Measurements from ENCODE around the gene ZNHIT3.

DNA sequence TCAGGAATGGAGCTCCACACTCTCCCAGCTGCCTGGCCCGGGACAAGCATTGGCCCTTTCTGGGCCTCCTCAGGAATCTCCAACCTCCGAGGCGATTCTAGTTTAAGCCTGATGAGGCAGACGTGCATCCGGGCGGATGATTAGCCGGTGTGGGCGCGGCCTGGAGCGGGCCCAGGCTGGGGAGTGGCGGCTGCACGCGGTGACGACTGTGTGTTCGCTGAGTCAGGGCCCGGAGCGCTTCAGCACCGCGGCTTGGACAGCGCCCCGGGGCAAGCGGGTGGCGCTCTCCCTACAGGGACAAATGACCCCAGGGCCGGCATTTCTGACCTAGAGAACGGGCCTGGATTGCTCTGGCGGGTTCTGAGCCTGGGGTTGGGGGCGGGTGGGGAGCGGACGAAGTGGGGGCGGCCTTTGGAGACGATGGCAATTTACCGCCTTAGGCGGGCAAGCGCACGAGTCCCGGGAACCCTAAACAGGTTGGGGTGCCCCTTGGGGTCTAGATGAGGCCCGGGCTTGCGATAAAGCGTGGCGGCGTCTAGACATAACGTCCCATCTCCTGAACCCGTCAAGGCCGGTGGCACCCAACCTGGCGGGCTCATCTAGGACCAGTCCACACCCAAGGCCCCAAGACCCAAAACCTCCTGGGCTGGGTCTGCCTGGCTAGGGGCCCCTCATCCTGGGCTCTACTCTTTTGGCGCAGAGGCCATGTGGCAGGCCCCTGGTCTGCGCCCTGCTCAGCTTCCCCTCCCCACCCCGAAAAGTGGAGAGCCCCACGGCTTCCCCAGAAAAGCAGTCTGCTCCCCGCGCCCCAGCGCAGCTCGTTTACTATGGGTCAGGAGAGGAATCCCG lies 22.3 kb upstream of the ZNHIT3 start:
- no peak for TF ChIP-seq EZH2phosphoT487 (IDR thresholded peaks at IDR 0.05)
- TF ChIP-seq, protein P1, sequence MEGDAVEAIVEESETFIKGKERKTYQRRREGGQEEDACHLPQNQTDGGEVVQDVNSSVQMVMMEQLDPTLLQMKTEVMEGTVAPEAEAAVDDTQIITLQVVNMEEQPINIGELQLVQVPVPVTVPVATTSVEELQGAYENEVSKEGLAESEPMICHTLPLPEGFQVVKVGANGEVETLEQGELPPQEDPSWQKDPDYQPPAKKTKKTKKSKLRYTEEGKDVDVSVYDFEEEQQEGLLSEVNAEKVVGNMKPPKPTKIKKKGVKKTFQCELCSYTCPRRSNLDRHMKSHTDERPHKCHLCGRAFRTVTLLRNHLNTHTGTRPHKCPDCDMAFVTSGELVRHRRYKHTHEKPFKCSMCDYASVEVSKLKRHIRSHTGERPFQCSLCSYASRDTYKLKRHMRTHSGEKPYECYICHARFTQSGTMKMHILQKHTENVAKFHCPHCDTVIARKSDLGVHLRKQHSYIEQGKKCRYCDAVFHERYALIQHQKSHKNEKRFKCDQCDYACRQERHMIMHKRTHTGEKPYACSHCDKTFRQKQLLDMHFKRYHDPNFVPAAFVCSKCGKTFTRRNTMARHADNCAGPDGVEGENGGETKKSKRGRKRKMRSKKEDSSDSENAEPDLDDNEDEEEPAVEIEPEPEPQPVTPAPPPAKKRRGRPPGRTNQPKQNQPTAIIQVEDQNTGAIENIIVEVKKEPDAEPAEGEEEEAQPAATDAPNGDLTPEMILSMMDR (IDR thresholded peaks at IDR 0.05) = no peak

Measured in neural progenitor cell (in vitro differentiated cells).